Keratinocyte (primary cell): ENCODE results near the gene HOXB2. TPM values are rescaled to one million over a fixed set of nuclear protein-coding genes. Genes with fewer than 3 reads are reported as not detected.

Source experiments
- DNase-seq: peaks from one replicate; pipeline ENCODE4 v3.0.0-alpha.2; 2011; ENCODE audit warnings: low read depth, missing footprints, low spot score
- FAIRE-seq: peaks from 2 replicates; lab custom pipeline; 2011; peaks lifted over from hg19 to GRCh38; lab: Jason Lieb, UNC
- H2AFZ ChIP-seq: 2 replicates; pipeline ENCODE4 v1.6.0; 2012; ENCODE audit warnings: low read length, control low read depth, inconsistent platforms; ENCODE audit not compliant: control insufficient read depth
- H3K27ac ChIP-seq: 2 replicates; pipeline ENCODE4 v1.5.1; 2011; ENCODE audit warnings: low read length; ENCODE audit not compliant: control insufficient read depth, insufficient read depth
- H3K27me3 ChIP-seq: 3 replicates; pipeline ENCODE4 v1.6.0; 2011; ENCODE audit warnings: low read length; ENCODE audit not compliant: control insufficient read depth, insufficient read depth; ENCODE audit errors: extremely low read depth
- H3K36me3 ChIP-seq, 2 experiments: 2 replicates in 1 of 2; 3 replicates in 1 of 2; pipeline ENCODE4 v1.5.1; 2011; ENCODE audit warnings: low read length in 2 of 2, mild to moderate bottlenecking in 1 of 2; ENCODE audit not compliant: control insufficient read depth in 2 of 2, insufficient read depth in 2 of 2; ENCODE audit errors: extremely low read depth in 1 of 2
- H3K4me1 ChIP-seq: 3 replicates; pipeline ENCODE4 v1.5.1; 2011; ENCODE audit warnings: low read length; ENCODE audit not compliant: control insufficient read depth, insufficient read depth; ENCODE audit errors: extremely low read depth
- H3K4me2 ChIP-seq: 3 replicates; pipeline ENCODE4 v1.6.0; 2011; ENCODE audit warnings: low read depth, low read length; ENCODE audit not compliant: control insufficient read depth, insufficient read depth; ENCODE audit errors: extremely low read depth
- H3K4me3 ChIP-seq, 3 experiments: fragments of 200-600 bp in 1 of 3; sonication (generic) in 1 of 3; 2 replicates in 2 of 3; 3 replicates in 1 of 3; pipeline ENCODE4 v1.5.1; 2011 to 2016; ENCODE audit warnings: low read length in 3 of 3, mild to moderate bottlenecking in 3 of 3, control low read depth in 2 of 3, inconsistent platforms in 1 of 3, low read depth in 1 of 3, mixed read lengths in 1 of 3, mixed run types in 1 of 3, moderate library complexity in 1 of 3; ENCODE audit not compliant: control insufficient read depth in 2 of 3, insufficient read depth in 2 of 3; ENCODE audit errors: extremely low read depth in 1 of 3
- H3K79me2 ChIP-seq: 2 replicates; pipeline ENCODE4 v1.6.0; 2012; ENCODE audit warnings: low read length; ENCODE audit not compliant: control insufficient read depth, insufficient read depth
- H3K9ac ChIP-seq: 3 replicates; pipeline ENCODE4 v1.6.0; 2011; ENCODE audit warnings: low read length; ENCODE audit not compliant: control insufficient read depth, insufficient read depth; ENCODE audit errors: extremely low read depth
- H3K9me1 ChIP-seq: 3 replicates; pipeline ENCODE4 v1.6.0; 2011; ENCODE audit warnings: low read length; ENCODE audit not compliant: control insufficient read depth, insufficient read depth; ENCODE audit errors: extremely low read depth
- H3K9me3 ChIP-seq: 2 replicates; pipeline ENCODE4 v1.5.1; 2012; ENCODE audit warnings: low read depth, low read length; ENCODE audit not compliant: control insufficient read depth
- H4K20me1 ChIP-seq: 3 replicates; pipeline ENCODE4 v1.6.0; 2011; ENCODE audit warnings: low read length; ENCODE audit not compliant: control insufficient read depth, insufficient read depth; ENCODE audit errors: extremely low read depth
- EZH2 ChIP-seq: IDR thresholded peaks from one replicate; pipeline ENCODE4 v1.6.1; 2012; ENCODE audit warnings: inconsistent platforms, mild to moderate bottlenecking, low read length, moderate library complexity
- dilution Hi-C: fragments of 300-500 bp; cut with MboI; formaldehyde crosslinking; loops from one replicate; pipeline ENCODE4 v1.7.0; 2020; ENCODE audit warnings: low sequenced_read_pairs; ENCODE audit not compliant: extremely low pct_ligation_motif_present
- polyA plus RNA-seq, 5 experiments: library from polyadenylated mRNA; depleted of rRNA in 3 of 5; stranded (reverse) in 3 of 5; stranded (forward) in 1 of 5; unstranded in 1 of 5; fragments of >200 nt; gene quantifications; 1 replicate in 1 of 5; 2 replicates in 3 of 5; 3 replicates in 1 of 5; pipeline versions ENCODE4 v1.2.1 to v1.2.3, GENCODE V29; 2011 to 2012; ENCODE audit warnings: missing spikeins in 2 of 5, low read depth in 1 of 5, low replicate concordance in 1 of 5
- TF ChIP-seq, protein P1 (sequence below), 3 experiments: IDR thresholded peaks in 1 of 3; conservative IDR thresholded peaks in 1 of 3; optimal IDR thresholded peaks in 1 of 3; 2 replicates in 2 of 3; 3 replicates in 1 of 3; pipeline versions ENCODE3 to v1.5.1; 2011; ENCODE audit warnings: low read length in 3 of 3, mild to moderate bottlenecking in 3 of 3, moderate library complexity in 2 of 3, control low read depth in 1 of 3, inconsistent platforms in 1 of 3; ENCODE audit not compliant: insufficient read depth in 2 of 3; ENCODE audit errors: extremely low read depth in 1 of 3

HOXB2 gene
- polyA plus RNA-seq, 1 donor (not counting 4 experiments of a cell fraction or from before 2014, with no cell fraction given), result 3.8 TPM

DNA sequence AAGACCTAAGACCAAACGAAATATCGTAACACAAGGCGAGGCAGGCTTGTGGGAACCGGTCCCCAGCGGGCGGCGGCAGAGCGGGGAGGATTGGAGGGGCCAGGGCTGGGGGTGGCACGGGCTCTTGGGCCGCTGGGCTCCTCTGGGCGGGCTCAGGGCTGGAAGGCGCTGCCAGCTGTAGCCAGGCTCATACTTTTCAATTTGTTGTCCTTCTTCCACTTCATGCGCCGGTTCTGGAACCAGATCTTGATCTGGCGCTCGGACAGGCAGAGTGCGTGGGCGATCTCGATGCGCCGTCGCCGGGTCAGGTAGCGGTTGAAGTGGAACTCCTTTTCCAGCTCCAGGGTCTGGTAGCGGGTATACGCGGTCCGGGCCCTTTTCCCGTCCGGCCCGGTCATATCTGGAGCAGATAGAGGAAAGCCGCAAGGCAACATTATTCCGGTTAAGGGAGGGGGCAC lies 47.2 kb upstream of the HOXB2 start:
- no peak overlapping the region for H3K4me2 ChIP-seq
- H3K9ac ChIP-seq, result no peak overlapping the region
- peaks cover 14% of the 10 kb centered on the region for H3K4me1 ChIP-seq
- no peak overlapping the region for H3K4me3 ChIP-seq
- peaks cover 77% of the 10 kb centered on the region for H3K27me3 ChIP-seq
- DNase-seq, result no peak
- TF ChIP-seq, protein P1, sequence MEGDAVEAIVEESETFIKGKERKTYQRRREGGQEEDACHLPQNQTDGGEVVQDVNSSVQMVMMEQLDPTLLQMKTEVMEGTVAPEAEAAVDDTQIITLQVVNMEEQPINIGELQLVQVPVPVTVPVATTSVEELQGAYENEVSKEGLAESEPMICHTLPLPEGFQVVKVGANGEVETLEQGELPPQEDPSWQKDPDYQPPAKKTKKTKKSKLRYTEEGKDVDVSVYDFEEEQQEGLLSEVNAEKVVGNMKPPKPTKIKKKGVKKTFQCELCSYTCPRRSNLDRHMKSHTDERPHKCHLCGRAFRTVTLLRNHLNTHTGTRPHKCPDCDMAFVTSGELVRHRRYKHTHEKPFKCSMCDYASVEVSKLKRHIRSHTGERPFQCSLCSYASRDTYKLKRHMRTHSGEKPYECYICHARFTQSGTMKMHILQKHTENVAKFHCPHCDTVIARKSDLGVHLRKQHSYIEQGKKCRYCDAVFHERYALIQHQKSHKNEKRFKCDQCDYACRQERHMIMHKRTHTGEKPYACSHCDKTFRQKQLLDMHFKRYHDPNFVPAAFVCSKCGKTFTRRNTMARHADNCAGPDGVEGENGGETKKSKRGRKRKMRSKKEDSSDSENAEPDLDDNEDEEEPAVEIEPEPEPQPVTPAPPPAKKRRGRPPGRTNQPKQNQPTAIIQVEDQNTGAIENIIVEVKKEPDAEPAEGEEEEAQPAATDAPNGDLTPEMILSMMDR (optimal IDR thresholded peaks at IDR 0.05 in 1 of 3, IDR thresholded peaks at IDR 0.05 in 1 of 3, conservative IDR thresholded peaks at IDR 0.05 in 1 of 3; ENCODE audit: extremely low read depth in 1 of 3, insufficient read depth in 2 of 3, low read length in 3 of 3), result no peak
- dilution Hi-C loops, result no loop called here
- FAIRE-seq, result no peak
- no peak overlapping the region for H3K27ac ChIP-seq
- no peaks in the 10 kb centered on the region for H3K9me3 ChIP-seq
- H3K36me3 ChIP-seq, result peaks cover 0 to 4% of the 10 kb centered on the region in 2 experiments
- no peaks in the 10 kb centered on the region for H3K9me1 ChIP-seq
- no peaks in the 10 kb centered on the region for H3K79me2 ChIP-seq
- H4K20me1 ChIP-seq, result no peaks in the 10 kb centered on the region
- H2AFZ ChIP-seq, result no peak overlapping the region

DNA sequence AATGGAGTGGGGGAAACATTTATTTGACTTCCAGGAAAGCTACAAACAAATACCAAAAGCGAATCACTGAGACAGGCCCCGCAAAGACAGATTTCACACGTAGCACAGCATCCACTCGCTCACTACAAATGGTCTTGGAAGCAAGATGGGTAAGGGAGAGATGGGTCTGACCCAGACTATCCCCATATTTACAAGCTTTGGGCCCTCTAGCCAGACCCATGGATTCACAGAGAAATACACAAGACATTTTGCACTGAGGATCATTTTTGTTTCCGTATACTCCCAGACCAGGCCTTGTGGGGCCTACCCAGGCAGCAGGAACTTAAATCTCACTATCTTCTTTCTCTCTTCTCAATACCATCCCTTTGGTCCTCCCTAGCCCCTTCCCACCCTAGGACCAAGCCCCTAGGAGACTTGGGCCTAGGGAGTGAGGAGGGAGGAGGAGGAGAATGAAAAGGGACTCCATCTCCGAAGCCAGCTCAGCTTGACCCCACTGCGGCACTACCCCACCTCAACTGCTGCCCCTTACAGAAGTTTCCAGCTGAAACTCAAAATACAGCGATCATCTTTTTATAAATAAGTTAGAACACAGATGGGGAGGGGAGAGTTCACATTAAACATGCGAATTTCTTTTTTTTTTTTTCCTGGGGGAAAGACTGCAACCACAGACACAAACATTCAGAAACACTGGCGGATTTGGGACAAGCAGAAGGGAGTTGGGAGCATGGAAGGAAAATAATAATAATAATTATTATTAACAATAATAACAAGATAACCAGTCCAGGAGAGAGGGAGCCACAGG lies 46.5 kb upstream of the HOXB2 start:
- FAIRE-seq (no peak), DNase-seq (no peak)
- Histone ChIP-seq H3K27me3 (peaks cover 77% of the 10 kb centered on the region), H3K27ac (no peak overlapping the region), H3K9me3 (no peaks in the 10 kb centered on the region), H2AFZ (no peak overlapping the region), H3K36me3 (peaks cover 0 to 4% of the 10 kb centered on the region in 2 experiments), H4K20me1 (no peaks in the 10 kb centered on the region), H3K79me2 (no peaks in the 10 kb centered on the region), H3K4me2 (no peak overlapping the region), H3K9ac (no peak overlapping the region), H3K4me1 (peaks cover 11% of the 10 kb centered on the region), H3K9me1 (no peaks in the 10 kb centered on the region), H3K4me3 (no peak overlapping the region)
- dilution Hi-C loops, result no loop called here
- TF ChIP-seq, protein P1 (optimal IDR thresholded peaks at IDR 0.05 in 1 of 3, IDR thresholded peaks at IDR 0.05 in 1 of 3, conservative IDR thresholded peaks at IDR 0.05 in 1 of 3; ENCODE audit: extremely low read depth in 1 of 3, insufficient read depth in 2 of 3, low read length in 3 of 3), result no peak
- TF ChIP-seq EZH2, result no peak
